ENCODE results near the gene SPEN.

SPEN gene

DNA sequence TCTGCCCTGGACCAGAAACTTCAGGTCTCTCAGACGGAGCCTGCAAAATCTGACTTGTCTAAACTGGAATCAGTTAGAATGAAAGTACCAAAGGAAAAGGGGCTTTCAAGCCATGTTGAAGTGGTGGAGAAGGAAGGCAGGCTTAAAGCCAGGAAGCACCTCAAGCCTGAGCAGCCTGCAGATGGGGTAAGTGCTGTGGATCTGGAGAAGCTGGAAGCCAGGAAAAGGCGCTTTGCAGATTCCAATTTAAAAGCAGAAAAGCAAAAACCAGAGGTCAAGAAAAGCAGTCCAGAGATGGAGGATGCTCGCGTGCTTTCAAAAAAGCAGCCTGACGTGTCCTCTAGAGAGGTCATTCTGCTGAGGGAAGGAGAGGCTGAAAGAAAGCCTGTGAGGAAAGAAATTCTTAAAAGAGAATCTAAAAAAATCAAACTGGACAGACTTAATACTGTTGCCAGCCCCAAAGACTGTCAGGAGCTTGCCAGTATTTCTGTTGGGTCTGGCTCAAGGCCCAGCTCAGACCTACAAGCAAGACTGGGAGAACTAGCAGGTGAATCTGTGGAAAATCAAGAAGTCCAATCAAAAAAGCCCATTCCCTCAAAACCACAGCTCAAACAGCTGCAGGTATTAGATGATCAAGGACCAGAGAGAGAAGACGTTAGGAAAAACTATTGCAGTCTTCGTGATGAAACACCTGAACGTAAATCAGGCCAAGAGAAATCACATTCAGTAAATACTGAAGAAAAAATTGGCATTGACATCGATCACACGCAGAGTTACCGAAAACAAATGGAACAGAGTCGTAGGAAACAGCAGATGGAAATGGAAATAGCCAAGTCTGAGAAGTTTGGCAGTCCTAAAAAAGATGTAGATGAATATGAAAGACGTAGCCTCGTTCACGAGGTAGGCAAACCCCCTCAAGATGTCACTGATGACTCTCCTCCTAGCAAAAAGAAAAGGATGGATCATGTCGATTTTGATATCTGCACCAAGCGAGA is 81.8 kb downstream of the SPEN start:
- FAIRE-seq: no peak
- no peak for DNase-seq (ENCODE audit: extremely low spot score, insufficient read length, low read depth)

DNA sequence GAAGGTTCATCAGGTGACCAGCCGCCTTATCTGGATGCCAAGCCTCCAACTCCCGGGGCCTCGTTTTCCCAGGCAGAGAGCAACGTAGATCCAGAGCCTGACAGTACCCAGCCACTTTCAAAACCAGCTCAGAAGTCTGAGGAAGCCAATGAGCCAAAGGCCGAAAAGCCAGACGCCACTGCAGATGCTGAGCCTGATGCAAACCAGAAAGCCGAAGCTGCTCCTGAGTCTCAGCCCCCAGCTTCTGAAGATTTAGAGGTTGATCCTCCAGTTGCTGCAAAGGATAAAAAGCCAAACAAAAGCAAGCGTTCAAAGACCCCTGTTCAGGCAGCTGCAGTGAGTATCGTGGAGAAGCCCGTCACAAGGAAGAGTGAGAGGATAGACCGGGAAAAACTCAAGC is 83.9 kb downstream of the SPEN start:
- FAIRE-seq (no peak), DNase-seq (ENCODE audit: extremely low spot score, insufficient read length, low read depth) (no peak)

DNA sequence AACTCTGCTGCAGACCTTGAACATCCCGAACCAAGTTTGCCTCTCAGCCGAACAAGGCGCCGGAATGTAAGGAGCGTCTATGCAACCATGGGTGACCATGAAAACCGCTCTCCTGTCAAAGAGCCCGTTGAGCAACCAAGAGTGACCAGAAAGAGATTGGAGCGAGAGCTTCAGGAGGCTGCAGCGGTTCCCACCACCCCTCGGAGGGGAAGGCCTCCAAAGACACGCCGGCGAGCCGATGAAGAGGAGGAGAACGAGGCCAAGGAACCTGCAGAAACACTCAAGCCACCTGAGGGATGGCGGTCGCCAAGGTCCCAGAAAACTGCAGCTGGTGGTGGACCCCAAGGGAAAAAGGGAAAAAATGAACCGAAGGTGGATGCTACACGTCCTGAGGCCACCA is 84.4 kb downstream of the SPEN start:
- FAIRE-seq: no peak
- DNase-seq (ENCODE audit: extremely low spot score, insufficient read length, low read depth): no peak

DNA sequence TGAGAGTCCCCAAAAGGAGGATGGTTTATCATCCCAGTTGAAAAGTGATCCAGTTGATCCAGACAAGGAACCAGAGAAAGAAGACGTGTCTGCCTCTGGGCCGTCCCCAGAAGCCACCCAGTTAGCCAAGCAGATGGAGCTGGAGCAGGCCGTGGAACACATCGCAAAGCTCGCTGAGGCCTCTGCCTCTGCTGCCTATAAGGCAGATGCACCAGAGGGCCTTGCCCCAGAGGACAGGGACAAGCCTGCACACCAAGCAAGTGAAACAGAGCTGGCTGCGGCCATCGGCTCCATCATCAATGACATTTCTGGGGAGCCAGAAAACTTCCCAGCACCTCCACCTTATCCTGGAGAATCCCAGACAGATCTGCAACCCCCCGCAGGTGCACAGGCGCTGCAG is 85.1 kb downstream of the SPEN start:
- FAIRE-seq (no peak), DNase-seq (ENCODE audit: extremely low spot score, insufficient read length, low read depth) (no peak)

DNA sequence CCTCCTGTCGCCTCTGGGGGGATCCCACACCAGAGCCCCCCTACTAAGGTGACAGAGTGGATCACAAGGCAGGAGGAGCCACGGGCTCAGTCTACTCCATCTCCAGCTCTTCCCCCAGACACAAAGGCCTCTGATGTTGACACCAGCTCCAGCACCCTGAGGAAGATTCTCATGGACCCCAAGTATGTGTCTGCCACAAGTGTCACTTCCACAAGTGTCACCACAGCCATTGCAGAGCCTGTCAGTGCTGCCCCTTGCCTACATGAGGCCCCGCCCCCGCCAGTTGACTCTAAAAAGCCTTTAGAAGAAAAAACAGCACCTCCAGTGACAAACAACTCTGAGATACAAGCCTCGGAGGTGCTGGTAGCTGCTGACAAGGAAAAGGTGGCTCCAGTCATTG is 86.2 kb downstream of the SPEN start:
- no peak for FAIRE-seq
- DNase-seq (ENCODE audit: extremely low spot score, insufficient read length, low read depth): no peak

DNA sequence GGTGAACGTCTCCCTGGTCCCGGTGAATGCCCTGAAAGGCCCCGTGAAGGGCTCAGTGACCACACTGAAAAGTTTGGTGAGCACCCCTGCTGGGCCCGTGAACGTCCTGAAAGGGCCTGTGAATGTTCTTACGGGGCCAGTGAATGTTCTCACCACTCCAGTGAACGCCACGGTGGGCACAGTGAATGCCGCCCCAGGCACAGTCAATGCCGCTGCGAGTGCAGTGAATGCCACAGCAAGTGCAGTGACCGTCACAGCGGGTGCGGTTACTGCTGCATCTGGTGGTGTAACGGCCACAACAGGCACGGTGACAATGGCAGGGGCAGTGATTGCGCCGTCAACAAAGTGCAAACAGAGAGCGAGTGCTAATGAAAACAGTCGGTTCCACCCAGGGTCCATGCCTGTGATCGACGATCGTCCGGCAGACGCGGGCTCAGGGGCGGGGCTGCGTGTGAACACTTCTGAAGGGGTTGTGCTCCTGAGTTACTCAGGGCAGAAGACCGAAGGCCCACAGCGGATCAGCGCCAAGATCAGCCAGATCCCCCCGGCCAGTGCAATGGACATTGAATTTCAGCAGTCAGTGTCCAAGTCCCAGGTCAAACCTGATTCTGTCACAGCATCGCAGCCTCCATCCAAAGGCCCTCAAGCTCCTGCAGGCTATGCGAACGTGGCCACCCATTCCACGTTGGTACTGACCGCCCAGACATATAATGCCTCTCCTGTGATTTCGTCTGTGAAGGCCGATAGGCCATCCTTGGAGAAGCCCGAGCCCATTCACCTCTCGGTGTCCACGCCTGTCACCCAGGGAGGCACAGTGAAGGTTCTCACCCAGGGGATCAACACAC is 86.9 kb downstream of the SPEN start:
- no peak for DNase-seq (ENCODE audit: extremely low spot score, insufficient read length, low read depth)
- no peak for FAIRE-seq

DNA sequence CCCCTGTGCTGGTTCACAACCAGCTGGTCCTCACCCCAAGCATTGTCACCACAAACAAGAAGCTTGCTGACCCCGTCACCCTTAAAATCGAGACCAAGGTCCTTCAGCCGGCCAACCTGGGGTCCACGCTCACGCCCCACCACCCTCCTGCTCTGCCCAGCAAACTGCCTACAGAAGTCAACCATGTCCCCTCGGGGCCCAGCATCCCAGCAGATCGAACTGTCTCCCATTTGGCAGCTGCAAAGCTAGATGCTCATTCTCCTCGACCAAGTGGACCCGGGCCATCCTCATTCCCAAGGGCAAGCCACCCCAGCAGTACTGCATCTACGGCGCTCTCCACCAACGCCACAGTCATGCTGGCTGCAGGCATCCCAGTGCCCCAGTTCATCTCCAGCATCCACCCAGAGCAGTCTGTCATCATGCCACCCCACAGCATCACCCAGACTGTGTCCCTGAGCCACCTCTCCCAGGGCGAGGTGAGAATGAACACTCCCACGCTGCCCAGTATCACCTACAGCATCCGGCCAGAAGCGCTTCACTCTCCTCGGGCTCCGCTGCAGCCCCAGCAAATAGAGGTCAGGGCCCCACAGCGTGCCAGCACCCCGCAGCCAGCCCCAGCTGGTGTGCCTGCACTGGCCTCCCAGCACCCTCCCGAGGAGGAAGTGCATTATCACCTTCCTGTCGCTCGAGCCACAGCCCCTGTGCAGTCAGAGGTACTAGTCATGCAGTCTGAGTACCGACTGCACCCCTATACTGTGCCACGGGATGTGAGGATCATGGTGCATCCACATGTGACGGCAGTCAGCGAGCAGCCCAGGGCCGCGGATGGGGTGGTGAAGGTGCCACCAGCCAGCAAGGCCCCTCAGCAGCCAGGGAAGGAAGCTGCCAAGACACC is 87.8 kb downstream of the SPEN start:
- FAIRE-seq (no peak), DNase-seq (ENCODE audit: extremely low spot score, insufficient read length, low read depth) (no peak)

DNA sequence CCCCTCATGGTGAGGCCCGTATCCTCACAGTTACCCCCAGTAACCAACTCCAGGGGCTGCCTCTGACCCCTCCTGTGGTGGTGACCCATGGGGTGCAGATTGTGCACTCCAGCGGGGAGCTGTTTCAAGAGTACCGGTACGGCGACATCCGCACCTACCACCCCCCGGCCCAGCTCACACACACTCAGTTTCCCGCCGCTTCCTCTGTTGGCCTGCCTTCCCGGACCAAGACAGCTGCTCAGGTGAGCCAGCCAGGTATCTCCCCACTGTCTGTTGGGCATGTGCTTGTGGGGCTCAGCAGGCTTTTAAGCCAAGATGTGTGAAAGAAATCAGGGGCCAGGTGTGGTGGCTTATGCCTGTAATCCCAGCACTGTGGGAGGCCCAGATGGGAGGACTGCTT is 88.5 kb downstream of the SPEN start:
- FAIRE-seq: no peak
- DNase-seq (ENCODE audit: extremely low spot score, insufficient read length, low read depth): no peak

DNA sequence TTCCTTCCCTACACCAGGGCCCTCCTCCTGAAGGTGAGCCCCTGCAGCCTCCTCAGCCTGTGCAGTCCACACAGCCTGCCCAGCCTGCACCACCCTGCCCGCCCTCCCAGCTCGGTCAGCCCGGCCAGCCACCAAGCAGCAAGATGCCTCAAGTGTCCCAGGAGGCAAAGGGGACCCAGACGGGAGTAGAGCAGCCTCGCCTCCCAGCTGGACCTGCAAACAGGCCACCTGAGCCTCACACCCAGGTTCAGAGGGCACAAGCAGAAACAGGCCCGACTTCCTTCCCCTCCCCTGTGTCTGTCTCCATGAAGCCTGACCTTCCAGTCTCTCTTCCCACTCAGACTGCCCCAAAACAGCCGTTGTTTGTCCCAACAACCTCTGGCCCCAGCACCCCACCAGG is 89.6 kb downstream of the SPEN start:
- DNase-seq (ENCODE audit: extremely low spot score, insufficient read length, low read depth) (no peak), FAIRE-seq (no peak)

DNA sequence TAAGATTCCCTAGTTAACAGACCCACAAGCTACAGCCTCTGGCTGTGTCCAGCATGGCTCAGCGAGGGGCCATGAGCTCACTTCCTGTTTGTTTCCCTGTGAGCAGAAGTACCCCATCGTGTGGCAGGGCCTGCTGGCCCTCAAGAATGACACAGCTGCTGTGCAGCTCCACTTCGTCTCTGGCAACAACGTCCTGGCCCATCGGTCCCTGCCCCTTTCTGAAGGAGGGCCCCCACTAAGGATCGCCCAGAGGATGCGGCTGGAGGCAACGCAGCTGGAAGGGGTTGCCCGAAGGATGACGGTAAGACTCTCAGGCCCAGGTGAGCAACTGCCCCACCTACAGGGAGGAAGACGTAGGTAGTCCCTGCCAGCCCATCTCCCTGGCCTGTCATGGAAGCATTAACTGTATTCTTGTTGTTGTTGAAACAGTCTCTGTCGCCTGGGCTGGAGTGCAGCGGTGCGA is 90.2 kb downstream of the SPEN start:
- DNase-seq (ENCODE audit: extremely low spot score, insufficient read length, low read depth) (no peak), FAIRE-seq (peak; percentile 49)

DNA sequence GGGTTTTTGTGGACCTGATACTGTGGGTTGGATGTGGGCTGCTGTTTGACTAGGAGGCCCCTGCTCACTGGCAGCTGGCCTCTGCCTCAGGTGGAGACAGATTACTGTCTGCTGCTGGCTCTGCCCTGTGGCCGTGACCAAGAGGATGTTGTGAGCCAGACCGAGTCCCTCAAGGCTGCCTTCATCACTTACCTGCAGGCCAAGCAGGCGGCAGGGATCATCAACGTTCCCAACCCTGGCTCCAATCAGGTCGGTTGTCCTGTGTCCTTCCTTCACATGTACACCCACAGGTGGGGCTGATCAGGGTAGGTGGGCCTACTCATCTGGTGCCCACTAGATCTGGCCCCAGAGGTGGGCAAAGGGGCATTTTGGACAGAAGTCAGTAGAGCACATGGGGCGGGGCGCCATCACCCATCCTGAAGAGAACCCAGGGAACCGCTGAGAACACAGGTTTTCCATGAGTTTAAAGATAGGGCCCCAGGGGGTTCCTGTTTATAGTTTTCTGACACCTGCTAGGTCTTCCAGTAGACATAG is 91.2 kb downstream of the SPEN start:
- DNase-seq (ENCODE audit: extremely low spot score, insufficient read length, low read depth): no peak
- no peak for FAIRE-seq

DNA sequence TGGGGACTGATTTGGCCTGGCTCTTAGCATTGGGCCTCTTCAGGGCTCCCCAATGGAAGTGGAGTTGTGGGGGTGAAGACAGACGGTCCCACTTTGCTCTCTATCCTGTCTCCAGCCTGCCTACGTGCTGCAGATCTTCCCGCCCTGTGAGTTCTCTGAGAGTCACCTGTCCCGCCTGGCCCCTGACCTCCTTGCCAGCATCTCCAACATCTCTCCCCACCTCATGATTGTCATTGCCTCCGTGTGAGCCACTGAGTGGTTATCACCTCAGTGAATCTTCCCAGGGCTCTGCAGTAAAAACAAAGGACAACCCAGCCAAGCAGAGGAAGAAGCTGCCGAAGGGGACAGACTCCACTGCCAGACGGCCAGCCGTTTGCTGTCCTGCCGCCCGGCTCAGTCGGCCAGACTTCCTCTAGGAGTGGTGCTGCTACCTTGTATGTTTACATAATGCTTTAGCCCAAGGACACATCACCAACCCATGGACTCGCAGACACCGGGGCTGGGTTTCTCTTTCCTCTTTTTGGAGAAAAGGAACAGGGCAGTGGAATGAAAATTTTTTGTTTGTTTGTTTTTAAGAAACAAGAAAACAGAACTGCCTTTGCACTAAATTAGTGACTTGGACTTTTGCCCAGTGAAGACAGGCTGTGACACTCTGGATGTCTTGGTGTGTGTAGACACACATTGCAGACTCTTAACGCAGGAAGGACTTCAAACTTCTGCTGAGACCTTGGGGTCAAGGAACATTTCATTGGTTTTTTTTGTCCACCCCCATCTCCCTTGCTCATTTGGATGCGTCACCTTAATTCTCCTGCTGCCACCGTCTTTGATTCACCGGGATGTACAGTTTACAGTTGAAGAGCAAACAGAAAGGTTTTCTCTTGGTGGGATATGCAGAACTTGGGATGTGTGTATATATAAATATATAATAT is 91.9 kb downstream of the SPEN start:
- no peak for DNase-seq (ENCODE audit: extremely low spot score, insufficient read length, low read depth)
- FAIRE-seq: no peak

DNA sequence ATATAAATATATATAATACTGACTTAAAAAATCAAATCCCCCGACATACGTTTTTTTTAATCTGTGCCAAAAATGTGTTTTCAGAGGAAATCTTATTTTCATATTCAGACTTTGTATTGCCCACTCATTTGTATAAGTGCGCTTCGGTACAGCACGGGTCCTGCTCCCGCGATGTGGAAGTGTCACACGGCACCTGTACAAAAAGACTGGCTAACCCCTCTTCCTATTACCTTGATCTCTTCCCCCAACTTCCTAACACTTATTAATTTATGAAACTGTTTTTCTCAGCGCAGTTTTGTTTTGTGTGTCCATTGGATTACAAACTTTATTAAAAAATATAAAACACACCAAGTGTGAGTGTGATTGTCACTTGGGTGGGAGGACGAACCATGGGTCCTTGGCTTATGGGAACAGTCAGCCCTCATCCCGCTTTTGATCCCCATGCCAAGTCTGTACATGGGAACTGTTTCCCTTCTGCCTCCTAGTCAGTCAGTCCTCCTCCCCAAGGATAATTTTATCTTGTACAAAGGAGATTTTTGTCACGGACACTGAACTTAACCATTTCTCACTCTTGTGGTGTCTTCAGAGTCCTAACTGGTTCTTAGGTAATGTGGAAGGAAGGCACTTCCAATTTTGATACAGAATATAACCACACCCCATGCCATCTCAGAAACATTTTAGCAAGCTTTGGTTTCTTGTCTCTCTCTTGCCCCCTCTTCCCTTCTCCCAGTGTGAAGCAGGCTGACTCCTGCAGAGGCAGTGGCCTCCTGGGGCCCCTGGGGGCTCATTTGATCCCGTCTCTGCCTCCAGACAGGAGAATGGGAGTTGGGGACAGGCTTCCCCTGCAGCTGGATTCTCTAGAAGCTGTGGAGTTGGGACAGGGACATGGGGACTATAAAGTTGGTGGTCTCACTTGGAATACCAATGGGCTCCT is 92.9 kb downstream of the SPEN start:
- FAIRE-seq: no peak
- DNase-seq (ENCODE audit: extremely low spot score, insufficient read length, low read depth): no peak

DNA sequence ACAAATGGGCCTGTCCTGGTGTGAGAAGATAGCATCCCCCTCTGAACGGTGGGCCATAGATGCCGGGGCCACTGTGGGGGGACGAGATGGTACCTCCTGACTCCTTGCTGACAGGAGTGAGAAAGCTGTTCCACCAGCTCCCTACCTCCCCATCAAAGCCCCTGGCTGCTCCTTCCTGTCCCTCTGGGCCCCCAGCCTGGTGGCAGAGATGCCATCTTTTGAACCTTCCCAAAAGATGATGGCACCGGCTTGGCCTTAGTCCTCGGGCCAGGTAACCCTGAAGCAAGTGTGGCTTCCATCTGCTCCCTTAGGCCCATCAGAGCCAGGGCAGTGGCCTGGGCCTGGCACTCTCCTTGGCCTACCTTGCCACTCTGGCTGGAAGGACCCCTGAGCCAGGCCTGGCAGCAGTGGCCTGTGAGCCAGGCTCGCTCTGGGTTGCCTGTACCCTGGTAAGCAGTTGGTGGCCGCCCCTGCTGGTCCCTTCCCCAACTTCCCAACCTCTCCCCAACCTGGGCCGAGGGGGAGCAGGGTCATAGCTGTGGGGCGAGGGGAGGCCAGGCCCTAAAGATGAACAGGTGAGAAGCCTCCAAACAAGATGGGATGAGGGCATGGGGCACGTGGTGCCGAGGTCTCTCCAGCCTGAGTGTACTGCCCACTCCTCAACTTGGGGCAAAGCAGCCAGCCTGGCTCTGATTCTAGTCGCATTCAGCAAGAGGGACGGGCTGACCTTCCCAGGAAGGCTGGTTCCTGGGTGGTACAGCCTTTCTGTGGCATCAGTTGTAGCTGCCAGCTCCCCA is 93.7 kb downstream of the SPEN start:
- FAIRE-seq: no peak
- DNase-seq (ENCODE audit: extremely low spot score, insufficient read length, low read depth): no peak

DNA sequence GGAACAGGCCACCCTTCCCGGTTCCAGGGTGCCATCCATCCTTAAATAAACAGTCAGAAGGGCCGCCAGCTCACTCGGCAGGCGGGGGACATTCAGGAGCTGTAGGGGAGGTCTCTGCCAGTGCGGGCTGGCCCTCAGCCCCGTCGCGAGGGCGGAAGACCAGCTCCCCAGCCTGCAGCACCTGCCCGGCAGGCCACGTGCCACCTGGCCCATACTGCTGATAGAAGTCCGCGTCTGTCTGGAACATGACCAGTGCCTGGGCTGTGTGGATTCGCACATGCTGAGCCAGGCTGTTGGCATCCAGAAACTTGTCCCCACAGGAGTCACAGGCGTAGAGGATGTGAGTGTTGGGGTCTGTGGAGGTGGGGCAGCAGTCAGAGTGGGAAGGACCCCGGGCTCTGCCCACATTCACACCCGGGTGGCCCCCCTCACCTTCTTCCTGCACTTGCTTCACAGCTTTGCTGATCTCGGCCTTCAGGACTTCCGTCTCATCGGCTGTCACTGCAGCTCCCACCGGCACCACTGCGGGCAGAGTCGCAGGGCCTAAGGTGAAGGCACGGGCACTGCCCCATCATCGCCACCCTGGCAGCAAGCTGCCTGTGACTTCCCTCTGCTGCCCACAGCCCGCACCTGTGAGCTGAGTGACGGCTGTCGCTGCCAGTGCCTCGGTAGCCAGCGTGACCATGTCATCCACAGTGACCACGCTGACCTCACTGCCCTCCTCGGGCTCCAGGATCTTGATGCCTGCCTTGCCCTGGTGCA is 94.6 kb downstream of the SPEN start:
- no peak for DNase-seq (ENCODE audit: extremely low spot score, insufficient read length, low read depth)
- FAIRE-seq: no peak

DNA sequence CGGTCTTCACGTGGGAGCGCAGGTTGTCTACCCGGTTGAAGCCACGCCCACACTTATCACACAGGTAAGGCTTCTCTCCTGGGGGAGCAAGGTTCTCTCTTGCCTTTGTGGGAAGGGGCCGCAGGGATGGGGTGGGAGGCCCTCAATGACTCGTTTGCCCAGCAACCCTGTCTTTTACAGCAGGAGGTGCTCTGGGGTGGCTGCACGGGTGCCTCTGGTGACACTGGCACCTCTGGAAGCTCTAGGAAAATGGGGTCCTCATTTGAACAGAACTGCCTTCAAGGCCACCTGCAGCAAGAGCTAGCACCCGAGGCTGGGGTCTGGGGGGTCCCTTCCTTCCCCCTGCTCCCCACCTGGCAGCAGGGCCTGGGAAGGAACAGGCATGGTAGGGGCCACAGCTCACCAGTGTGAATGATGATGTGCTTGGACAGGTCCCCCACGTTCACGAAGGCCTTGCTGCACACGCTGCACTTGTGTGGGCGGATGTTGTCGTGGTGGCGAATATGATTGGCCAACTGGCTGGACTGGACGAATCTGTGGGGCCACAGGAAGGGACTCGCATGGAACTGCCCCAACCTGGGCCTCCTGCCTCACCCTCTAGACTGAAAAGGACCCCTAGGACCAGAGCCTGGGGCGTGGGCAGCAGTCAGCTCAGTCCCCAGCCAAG is 95.3 kb downstream of the SPEN start:
- FAIRE-seq: no peak

More for the DNA sequence above, 95.3 kb downstream of the SPEN start:
- no peak for DNase-seq (ENCODE audit: extremely low spot score, insufficient read length, low read depth)
